Activated naive CD4-positive, alpha-beta T cell treated with anti-CD3 and anti-CD28 coated beads, Interleukin-2, amount 50 U/mL, for 24 hours (primary cell): ENCODE results near the gene KCNMA1.
"Not testable (repeated sequence)": the region's sequence is repeated elsewhere in the genome, so short reads cannot be mapped to it uniquely, and the experiment has no call there.

Experiments used
- H3K27ac Mint-ChIP-seq: one replicate; pipeline ENCODE4 v1.8.0; 2021; ENCODE audit warnings: mild to moderate bottlenecking, mixed read lengths
- H3K27me3 Mint-ChIP-seq: one replicate; pipeline ENCODE4 v1.8.0; 2021; ENCODE audit warnings: mixed read lengths
- H3K36me3 Mint-ChIP-seq: one replicate; pipeline ENCODE4 v1.8.0; 2021; ENCODE audit warnings: mixed read lengths
- H3K4me1 Mint-ChIP-seq: one replicate; pipeline ENCODE4 v1.8.0; 2021; ENCODE audit warnings: mixed read lengths
- H3K4me3 Mint-ChIP-seq: one replicate; pipeline ENCODE4 v1.8.0; 2021; ENCODE audit warnings: mild to moderate bottlenecking, mixed read lengths
- H3K9me3 Mint-ChIP-seq: one replicate; pipeline ENCODE4 v1.8.0; 2021; ENCODE audit warnings: mixed read lengths

KCNMA1 gene

DNA sequence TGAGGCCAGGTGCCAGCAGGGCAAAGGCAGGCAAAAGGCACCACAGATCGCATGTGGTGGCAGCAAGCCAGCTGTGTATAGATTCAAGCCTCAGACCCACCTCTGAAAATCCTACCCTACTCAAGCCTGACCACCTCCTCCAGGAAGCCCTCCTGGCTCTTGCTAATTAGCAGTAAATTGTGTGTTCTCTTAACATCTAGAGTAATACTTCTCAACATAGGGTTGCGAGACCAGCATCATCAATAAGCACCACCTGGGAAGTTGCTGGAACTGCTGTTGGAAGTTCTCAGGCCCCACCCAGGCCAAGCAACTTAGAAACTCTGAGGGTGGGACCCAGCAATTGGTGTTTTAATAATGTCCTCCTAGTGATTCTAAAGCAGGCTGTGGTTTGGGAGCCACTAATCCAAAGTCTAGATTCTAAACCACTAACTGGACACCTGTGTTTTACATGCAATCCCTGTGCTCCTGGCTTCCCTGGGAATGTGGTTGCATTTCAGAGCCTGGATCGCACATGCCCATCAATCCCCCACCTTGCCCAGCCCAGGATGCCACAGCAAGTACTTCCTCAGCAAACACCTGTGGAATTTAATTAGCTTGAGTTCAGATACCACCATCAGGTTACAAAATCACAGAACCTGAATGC, 46.2 kb downstream of the KCNMA1 start:
- H3K4me3 Mint-ChIP-seq = no peak overlapping the region

GRCh38 chr10:77590344-77591237, 47.0 kb downstream of the KCNMA1 start:
- Mint-ChIP-seq H3K36me3 (no peaks in the 10 kb centered on the region), H3K27ac (no peak overlapping the region), H3K27me3 (no peaks in the 10 kb centered on the region), H3K9me3 (no peaks in the 10 kb centered on the region), H3K4me1 (no peaks in the 10 kb centered on the region), H3K4me3 (no peak overlapping the region)

More for the DNA sequence above, 46.2 kb downstream of the KCNMA1 start:
- H3K9me3 Mint-ChIP-seq = no peaks in the 10 kb centered on the region
- H3K4me1 Mint-ChIP-seq = no peaks in the 10 kb centered on the region
- no peak overlapping the region for H3K27ac Mint-ChIP-seq
- no peaks in the 10 kb centered on the region for H3K27me3 Mint-ChIP-seq
- no peaks in the 10 kb centered on the region for H3K36me3 Mint-ChIP-seq

- H3K4me1 Mint-ChIP-seq, H3K27me3 Mint-ChIP-seq, H3K9me3 Mint-ChIP-seq, H3K4me3 Mint-ChIP-seq, H3K27ac Mint-ChIP-seq, H3K36me3 Mint-ChIP-seq: not testable (repeated sequence)
Measured at GRCh38 chr10:77589703-77590102, 47.9 kb downstream of the KCNMA1 start.

- Mint-ChIP-seq H3K9me3 (no peaks in the 10 kb centered on the region), H3K36me3 (no peaks in the 10 kb centered on the region), H3K4me3 (no peak overlapping the region), H3K4me1 (no peaks in the 10 kb centered on the region), H3K27me3 (no peaks in the 10 kb centered on the region), H3K27ac (no peak overlapping the region)
Measured at GRCh38 chr10:77588886-77589285, 48.7 kb downstream of the KCNMA1 start.

DNA sequence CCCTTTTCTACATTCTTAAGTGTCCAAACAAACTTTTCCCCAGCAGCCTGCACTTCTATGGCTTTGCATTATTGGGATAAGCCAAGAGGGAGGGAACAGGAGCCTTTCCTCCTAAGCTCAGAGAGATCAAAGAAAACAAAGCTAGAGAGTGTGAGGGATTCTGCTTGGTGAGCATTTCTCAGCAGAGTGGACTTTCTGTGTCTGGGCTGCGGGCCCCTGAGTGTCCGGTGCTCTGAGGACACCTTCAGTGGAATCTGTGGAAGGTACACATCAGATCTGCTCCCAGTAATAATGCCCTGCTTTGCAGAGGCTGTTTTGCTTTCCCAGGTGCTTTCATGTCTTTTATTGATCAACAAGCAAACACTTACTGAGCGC, 50.2 kb downstream of the KCNMA1 start:
- H3K4me3 Mint-ChIP-seq = no peak overlapping the region
- no peaks in the 10 kb centered on the region for H3K4me1 Mint-ChIP-seq
- H3K36me3 Mint-ChIP-seq = no peaks in the 10 kb centered on the region
- no peaks in the 10 kb centered on the region for H3K9me3 Mint-ChIP-seq
- no peaks in the 10 kb centered on the region for H3K27me3 Mint-ChIP-seq
- no peak overlapping the region for H3K27ac Mint-ChIP-seq

- Mint-ChIP-seq H3K27ac (no peak overlapping the region), H3K27me3 (no peaks in the 10 kb centered on the region), H3K4me3 (no peak overlapping the region), H3K36me3 (no peaks in the 10 kb centered on the region), H3K4me1 (no peaks in the 10 kb centered on the region), H3K9me3 (no peaks in the 10 kb centered on the region)
Measured at GRCh38 chr10:77586719-77587415, 50.7 kb downstream of the KCNMA1 start.

DNA sequence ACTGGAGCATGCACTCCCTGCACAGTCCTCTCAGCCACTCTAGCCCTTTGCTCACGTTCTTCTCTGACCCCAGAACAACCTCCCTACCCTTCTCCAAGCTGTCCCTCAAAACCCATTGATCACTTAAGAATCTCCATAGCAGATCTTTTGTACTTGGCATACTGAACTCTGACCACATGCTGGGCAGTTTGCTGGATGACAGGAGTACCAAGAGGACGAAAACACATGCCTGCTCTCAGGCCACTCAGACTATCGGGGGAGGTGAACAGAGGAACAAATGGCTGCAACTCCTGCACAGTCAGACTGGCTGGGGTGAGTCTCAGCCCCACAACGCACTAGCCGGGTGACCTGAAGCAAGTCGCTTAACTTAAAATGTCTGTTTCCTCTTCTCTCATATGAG, 52.7 kb downstream of the KCNMA1 start:
- Mint-ChIP-seq H3K4me1 (no peaks in the 10 kb centered on the region), H3K27ac (no peak overlapping the region), H3K4me3 (no peak overlapping the region), H3K27me3 (no peaks in the 10 kb centered on the region), H3K9me3 (no peaks in the 10 kb centered on the region), H3K36me3 (no peaks in the 10 kb centered on the region)

DNA sequence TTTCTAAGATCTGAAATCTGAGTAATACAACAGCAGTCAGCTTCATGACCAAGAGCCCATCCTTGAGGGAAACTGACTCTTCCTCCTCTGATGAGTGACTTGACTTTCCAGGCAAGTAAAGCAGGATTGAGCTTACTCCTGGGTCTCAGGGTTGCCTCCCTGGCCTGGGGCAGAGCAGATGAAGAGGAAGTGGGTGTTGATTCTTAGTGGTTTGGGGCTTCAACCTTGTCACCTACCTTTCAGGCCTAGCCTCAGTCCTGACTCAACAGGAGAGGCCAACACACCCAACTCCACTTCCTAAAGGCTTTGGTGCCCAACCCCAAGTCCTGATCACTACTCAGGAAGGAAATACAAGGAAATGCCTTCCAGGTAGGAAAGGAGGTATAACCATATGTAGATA, 54.1 kb downstream of the KCNMA1 start:
- Mint-ChIP-seq H3K36me3 (no peaks in the 10 kb centered on the region), H3K27ac (no peak overlapping the region), H3K9me3 (no peaks in the 10 kb centered on the region), H3K27me3 (no peaks in the 10 kb centered on the region), H3K4me3 (no peak overlapping the region), H3K4me1 (no peaks in the 10 kb centered on the region)

DNA sequence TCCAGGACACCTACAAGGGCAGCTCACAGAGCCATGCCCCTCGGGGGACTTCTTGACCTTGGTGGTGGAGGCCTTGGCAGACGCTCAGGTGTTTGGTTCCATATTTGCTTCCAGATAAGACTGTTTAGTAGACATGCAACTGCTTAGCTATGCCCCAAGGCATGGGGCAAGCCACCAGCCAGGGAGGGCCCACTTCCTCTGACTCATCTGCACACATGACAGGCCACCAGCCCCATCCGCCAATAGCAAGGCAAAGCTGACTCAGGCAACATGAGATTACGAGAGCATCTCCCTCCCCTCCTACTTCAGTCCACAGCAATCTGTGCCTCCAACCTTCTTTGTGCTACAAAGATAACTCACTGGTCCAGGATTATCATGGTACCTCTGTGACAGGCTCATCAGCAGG, 54.9 kb downstream of the KCNMA1 start:
- Mint-ChIP-seq H3K36me3 (no peaks in the 10 kb centered on the region), H3K4me1 (no peaks in the 10 kb centered on the region), H3K27ac (no peak overlapping the region), H3K27me3 (no peaks in the 10 kb centered on the region), H3K9me3 (no peaks in the 10 kb centered on the region), H3K4me3 (no peak overlapping the region)

GRCh38 chr10:77581738-77582137, 55.9 kb downstream of the KCNMA1 start:
- no peak overlapping the region for H3K27ac Mint-ChIP-seq
- no peak overlapping the region for H3K4me3 Mint-ChIP-seq
- no peaks in the 10 kb centered on the region for H3K9me3 Mint-ChIP-seq
- no peaks in the 10 kb centered on the region for H3K36me3 Mint-ChIP-seq
- no peaks in the 10 kb centered on the region for H3K4me1 Mint-ChIP-seq
- no peaks in the 10 kb centered on the region for H3K27me3 Mint-ChIP-seq

GRCh38 chr10:77580482-77580881, 57.1 kb downstream of the KCNMA1 start:
- H3K27me3 Mint-ChIP-seq = no peaks in the 10 kb centered on the region
- no peaks in the 10 kb centered on the region for H3K9me3 Mint-ChIP-seq
- no peak overlapping the region for H3K27ac Mint-ChIP-seq
- H3K4me1 Mint-ChIP-seq = no peaks in the 10 kb centered on the region
- H3K4me3 Mint-ChIP-seq = no peak overlapping the region
- no peaks in the 10 kb centered on the region for H3K36me3 Mint-ChIP-seq

DNA sequence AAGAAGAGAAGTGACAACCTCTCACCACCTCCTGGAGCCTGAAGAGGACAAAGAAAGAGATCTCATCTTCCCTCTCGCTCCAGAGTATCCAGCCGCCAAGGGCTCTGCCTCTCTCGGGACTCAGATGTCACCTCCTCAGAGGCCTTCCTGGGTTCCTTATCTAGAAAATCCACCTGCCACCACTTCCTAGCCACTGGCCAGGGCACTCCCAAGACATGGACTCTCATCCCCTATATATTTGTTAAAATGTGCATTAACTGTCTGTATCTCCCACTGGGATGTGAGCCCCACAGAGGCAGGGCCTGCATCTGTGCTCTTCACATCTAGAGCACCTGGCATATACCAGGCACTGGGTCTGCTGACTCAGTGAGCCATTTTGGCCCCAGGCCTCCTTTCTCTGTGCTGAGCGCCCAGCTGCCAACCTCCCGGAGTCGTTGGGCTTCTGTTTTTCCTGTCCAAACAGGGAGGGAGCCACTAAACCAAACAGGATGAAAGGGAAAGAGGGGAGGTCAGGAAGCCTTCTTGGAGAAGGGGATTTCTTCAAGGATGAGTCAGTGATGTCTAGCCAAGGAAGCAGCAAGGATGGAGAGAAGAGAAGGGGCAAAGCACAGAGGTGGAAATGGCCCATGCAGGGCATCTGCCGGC, 58.9 kb downstream of the KCNMA1 start:
- H3K4me3 Mint-ChIP-seq = no peak overlapping the region
- no peaks in the 10 kb centered on the region for H3K9me3 Mint-ChIP-seq
- H3K27me3 Mint-ChIP-seq = no peaks in the 10 kb centered on the region
- no peak overlapping the region for H3K27ac Mint-ChIP-seq
- no peaks in the 10 kb centered on the region for H3K36me3 Mint-ChIP-seq
- no peaks in the 10 kb centered on the region for H3K4me1 Mint-ChIP-seq

GRCh38 chr10:77577666-77578229, 59.9 kb downstream of the KCNMA1 start:
- Mint-ChIP-seq H3K27ac (no peak overlapping the region), H3K9me3 (no peaks in the 10 kb centered on the region), H3K4me1 (no peaks in the 10 kb centered on the region), H3K36me3 (no peaks in the 10 kb centered on the region), H3K4me3 (no peak overlapping the region), H3K27me3 (no peaks in the 10 kb centered on the region)

DNA sequence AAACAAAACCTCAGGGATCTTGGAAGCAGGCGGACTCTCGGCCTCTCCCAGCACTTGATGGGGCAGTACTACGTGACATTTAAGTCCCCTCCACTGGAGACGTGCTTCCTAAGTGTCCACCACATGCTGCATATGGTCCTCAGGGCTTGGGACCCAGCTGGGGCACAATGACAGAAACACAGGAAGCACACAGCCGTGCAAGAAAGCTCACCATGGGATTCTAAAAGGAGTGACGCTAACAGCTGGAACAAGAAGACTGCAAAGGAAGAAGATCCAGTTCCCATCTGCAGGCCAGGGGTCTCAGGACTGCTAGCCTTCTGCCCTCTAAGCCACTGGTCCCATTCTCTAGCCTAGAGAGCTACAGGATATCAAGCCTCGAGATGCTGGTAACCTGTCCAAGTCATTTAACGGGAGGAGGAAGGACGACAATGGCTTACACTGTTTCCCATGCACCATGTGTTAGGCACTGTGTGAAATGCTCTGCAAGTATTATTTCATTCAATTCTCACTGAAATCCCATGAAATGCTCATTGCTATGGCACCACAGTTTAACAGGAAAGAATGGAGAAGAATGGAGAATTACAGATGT, 61.1 kb downstream of the KCNMA1 start:
- Mint-ChIP-seq H3K4me3 (no peak overlapping the region), H3K27me3 (no peaks in the 10 kb centered on the region), H3K4me1 (no peaks in the 10 kb centered on the region), H3K27ac (no peak overlapping the region), H3K36me3 (no peaks in the 10 kb centered on the region), H3K9me3 (no peaks in the 10 kb centered on the region)

- H3K4me1 Mint-ChIP-seq = no peaks in the 10 kb centered on the region
Measured at GRCh38 chr10:77576007-77576367, 61.6 kb downstream of the KCNMA1 start.

More at GRCh38 chr10:77576007-77576367, 61.6 kb downstream of the KCNMA1 start:
- no peaks in the 10 kb centered on the region for H3K36me3 Mint-ChIP-seq
- no peak overlapping the region for H3K27ac Mint-ChIP-seq
- no peak overlapping the region for H3K4me3 Mint-ChIP-seq
- H3K27me3 Mint-ChIP-seq = no peaks in the 10 kb centered on the region
- no peaks in the 10 kb centered on the region for H3K9me3 Mint-ChIP-seq
